ENCODE results near the gene PHRF1. TPM values are rescaled to one million over a fixed set of nuclear protein-coding genes. Genes with fewer than 3 reads are reported as not detected.

The PHRF1 gene
- total RNA-seq, 2 donors from 2014 or later, result 17.3 to 21.5 TPM

DNA sequence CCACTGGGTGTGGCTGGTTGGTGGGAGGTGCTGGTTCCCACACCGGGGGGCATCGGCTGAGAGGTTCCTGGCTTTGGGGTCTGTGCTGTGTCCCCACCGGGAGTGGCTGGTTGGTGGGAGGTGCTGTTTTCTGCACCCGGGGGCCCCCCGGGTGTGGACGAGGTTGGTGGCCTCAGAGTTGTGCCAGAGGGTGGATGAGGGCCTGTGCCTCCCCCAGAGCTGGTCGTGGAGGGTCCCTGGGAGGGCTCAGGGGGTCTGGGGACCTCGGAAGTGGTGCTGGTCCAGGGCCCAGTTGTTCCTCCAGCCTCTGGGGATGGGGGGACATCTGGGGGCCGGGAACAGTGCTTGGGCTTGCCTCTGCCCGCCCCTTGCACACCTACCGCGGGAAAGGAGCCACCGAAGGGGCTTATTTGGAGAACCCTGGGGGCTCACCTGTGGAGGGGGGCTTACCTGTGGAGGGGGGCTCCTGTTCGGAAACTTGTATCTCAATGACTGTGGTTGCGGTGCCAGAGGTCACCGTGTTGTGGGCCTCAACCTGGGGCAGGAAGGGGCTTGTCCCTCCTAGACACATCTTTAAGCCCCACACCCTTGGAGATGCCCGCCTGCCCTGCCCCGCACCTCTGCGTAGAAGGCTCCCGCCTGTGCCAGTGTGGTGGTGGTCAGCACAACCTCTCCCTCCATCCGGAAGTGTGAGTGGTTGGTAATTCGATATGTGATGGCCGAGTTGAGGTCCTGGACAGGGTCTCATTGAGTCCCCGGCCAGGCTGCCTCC lies 42.8 kb downstream of the PHRF1 start:
- ATAC-seq (no peak), DNase-seq (no peak)
- intact Hi-C loops (cut with DNase I), result loop anchor here in 1 of 2 donors (10.0 kb wide), 1 partner anchor 64 kb away; no protein-coding TSS in a partner anchor

DNA sequence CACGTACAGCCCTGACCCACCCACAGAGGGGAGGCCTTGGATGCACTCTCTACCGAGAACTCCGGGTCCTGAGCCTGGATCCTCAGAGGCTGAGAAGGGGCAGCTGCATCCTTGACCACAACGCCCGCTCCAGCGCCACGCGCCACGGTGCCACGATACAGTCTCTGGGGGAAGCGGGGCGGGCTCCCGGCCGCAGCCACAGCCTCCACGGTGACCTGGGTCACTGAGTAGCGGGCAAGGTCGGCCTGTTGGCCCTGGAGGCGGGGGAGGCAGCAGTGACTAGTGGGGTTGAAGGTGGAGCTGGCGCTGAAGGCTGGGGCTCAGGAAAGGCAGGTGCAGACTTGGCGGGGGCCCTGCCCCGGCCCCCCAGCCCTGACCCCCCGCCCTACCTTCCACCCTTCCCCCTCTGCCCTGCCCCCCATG lies 43.4 kb downstream of the PHRF1 start:
- ATAC-seq, result no peak
- peak; percentile 20 for DNase-seq
- intact Hi-C loops (cut with DNase I), result loop anchor here in 1 of 2 donors (10.0 kb wide), 1 partner anchor 65 kb away; no protein-coding TSS in a partner anchor

- no peak for ATAC-seq
- intact Hi-C loops (cut with DNase I), result no loop called here
- no peak for DNase-seq
Measured at GRCh38 chr11:620201-620600, 43.9 kb downstream of the PHRF1 start.

DNA sequence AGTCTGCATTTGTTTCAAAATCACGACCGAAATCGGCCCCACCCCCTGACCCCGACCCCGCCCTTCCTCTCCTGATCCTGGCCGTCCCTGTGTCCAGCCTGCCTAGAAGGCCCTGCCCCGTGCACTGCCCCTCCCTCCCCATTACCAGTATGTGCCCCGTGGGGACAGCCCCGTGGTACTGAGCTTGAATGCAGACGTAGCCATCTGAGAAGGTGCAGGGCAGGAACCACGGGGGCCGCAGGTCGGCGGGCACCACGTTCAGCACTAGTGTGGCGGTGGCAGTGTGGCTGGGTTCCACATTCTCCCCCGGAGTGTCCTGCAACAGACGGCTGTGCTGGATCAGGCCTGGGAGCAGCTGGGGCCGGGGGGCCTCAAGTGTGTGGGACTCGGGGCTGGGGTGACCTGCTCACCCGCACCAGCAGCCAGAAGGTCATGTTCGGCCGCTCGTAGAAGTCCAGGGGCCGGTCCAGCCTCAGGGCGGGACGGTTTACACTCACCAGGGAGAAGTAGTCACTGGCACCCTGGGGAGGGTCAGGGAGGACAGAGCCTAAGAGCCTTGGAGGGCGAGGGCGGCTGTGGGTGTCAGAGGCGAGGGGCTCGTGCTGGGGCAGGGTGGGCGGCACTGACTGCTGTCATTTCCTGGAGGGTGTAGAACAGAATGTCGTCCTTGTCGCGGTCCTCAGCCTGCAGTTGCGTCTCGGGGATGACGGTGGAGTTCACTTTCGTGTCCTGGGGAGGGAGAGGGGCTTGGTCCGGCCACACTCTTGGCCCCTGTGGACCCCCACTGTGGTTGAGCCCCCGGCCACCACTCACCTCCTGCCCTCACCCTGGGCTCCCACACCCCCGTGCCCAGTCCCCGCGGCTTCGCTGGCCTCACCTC lies 44.9 kb downstream of the PHRF1 start:
- intact Hi-C loops (cut with DNase I), result no loop called here
- DNase-seq, result peak; percentile 19
- ATAC-seq, result no peak

DNA sequence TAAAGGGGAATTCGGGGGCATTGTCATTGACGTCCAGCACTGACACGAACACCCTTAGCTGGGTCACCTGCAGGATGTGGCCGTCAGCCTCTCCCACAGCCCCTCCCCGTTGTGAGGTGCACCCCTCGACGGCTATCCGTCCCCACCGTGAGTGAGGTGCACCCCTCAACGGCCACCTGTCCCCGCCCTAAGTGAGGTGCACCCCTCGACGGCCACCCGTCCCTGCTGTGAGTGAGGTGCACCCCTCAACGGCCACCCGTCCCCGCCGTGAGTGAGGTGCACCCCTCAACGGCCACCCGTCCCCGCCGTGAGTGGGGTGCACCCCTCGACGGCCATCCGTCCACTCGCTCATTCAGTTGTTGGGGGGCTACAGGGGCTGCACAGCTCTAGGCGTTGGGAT lies 45.6 kb downstream of the PHRF1 start:
- intact Hi-C loops (cut with DNase I), result no loop called here
- no peak for DNase-seq

GRCh38 chr11:623349-623869 lies 47.1 kb downstream of the PHRF1 start:
- no peak for DNase-seq
- intact Hi-C loops (cut with DNase I), result no loop called here
- ATAC-seq, result no peak

More for the DNA sequence above, 45.6 kb downstream of the PHRF1 start:
- ATAC-seq, result no peak

- ATAC-seq, result no peak
- intact Hi-C loops (cut with DNase I), result no loop called here
- no peak for DNase-seq
Measured at GRCh38 chr11:623999-624704, 47.9 kb downstream of the PHRF1 start.

- ATAC-seq, result no peak
- intact Hi-C loops (cut with DNase I), result no loop called here
- no peak for DNase-seq
Measured at GRCh38 chr11:624705-625635, 48.7 kb downstream of the PHRF1 start, which contains the start of gene CDHR5. Gene CDHR5 (minus strand): TSS chr11:624955. CDS start chr11:624902, 53 bp downstream.

GRCh38 chr11:625636-626268 lies 49.5 kb downstream of the PHRF1 start:
- intact Hi-C loops (cut with DNase I), result no loop called here
- ATAC-seq, result peak in 1 of 2 donors; percentile 4
- DNase-seq, result no peak

- DNase-seq (no peak), ATAC-seq (no peak)
- intact Hi-C loops (cut with DNase I), result no loop called here
Measured at GRCh38 chr11:626475-627307, 50.4 kb downstream of the PHRF1 start, which contains the start of gene SCT. Gene SCT (minus strand): TSS chr11:627181. CDS start chr11:627143, 38 bp downstream.

DNA sequence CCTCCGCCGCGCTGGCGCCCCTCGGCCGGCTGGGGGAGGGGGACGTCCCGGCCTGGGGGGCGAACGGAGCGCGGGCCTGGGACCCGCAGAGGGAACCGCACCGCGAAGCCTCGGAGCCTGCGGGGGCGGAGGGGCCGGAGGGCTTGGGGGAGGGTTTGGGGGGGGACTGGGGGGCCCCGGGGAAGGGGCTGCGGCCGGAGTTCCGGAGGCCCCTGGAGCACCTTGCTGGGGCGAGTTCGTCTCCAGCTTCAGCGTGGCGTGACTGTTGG lies 51.0 kb downstream of the PHRF1 start:
- intact Hi-C loops (cut with DNase I), result no loop called here
- no peak for DNase-seq
- no peak for ATAC-seq

DNA sequence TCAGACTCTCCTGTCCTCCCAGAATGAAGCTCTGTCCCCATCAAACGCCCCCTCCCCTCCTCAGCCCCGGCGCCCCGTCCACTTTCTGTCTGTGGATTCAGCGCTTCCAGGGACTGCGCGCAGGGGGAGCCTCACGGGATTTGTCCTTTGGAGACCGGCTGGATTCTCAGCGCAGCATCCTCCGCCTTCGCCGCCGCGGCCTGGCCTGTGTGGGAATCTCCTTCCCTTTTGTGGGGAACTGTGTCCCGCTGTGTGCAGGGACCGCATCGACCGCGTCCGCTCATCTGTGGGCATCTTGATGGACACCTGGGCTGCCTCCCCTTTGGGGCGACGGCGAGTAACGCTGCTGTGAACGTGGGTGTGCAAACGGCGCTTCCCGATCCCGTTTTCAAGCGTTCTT lies 51.8 kb downstream of the PHRF1 start:
- ATAC-seq (no peak), DNase-seq (no peak)
- intact Hi-C loops (cut with DNase I), result no loop called here

DNA sequence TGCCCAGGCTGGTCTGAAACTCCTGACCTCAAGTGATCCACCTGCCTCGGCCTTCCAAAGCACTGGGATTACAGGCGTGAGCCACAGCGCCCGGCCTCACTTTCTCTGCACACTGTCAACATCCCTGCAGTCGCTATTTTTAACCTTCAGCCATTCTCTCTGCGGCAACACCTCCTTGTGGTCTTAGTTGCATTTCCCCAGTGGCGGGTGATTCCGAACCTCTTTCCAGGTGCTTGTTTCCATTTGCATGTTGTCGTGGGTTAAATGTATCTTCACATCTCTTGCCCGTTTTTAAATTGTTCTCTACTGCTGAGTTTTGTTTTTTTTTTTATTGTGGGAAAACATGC lies 52.9 kb downstream of the PHRF1 start:
- no peak for ATAC-seq
- intact Hi-C loops (cut with DNase I), result no loop called here
- DNase-seq, result no peak

- no peak for DNase-seq
- intact Hi-C loops (cut with DNase I), result no loop called here
- ATAC-seq, result no peak
Measured at GRCh38 chr11:630871-631270, 54.6 kb downstream of the PHRF1 start.

DNA sequence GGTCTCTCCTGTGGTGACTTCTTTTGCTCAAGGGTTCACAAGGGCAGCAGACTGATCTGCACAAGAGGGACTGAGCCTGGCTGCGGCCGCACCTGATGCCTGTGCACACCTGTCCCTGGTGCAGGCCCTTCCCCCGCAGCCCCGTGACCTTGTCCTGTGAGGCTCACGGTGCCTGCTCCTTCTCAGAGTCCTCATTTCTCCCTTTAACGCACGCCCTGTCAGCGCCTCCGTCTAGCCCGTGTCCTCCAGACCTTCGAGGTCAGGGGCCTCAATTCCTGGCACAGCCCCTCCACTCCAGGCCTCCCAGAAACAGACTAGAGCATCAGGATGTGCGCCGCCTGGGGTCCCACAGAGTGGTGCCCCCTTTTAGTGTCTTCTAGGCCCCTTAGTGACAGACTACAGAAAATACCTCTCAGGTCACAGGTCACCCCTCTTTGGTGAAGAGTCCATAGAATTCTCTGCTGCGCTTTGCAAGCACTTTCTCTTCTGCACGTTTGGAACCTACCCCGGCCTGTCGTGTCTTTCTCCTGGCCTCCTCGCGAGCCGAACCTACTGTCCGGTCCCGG lies 59.8 kb downstream of the PHRF1 start:
- DNase-seq, result no peak
- ATAC-seq, result no peak

GRCh38 chr11:636511-637332 lies 60.5 kb downstream of the PHRF1 start, which contains the start of gene DRD4:
Gene DRD4 (plus strand): TSS chr11:637269. CDS start chr11:637305, 36 bp downstream.
- peak; percentile 53 to 60 for ATAC-seq
- DNase-seq, result peak; percentile 26
- intact Hi-C loops (cut with DNase I), result no loop called here

More for the DNA sequence above, 59.8 kb downstream of the PHRF1 start:
- intact Hi-C loops (cut with DNase I), result no loop called here
